Measurements from ENCODE around the gene GPR84.

GRCh38 chr12:54397157-54397556 is 32.9 kb upstream of the GPR84 start:
- TF ChIP-seq CTCF (IDR thresholded peaks at IDR 0.05) (no peak), POLR2A (IDR thresholded peaks at IDR 0.05) (no peak), EP300 (IDR thresholded peaks at IDR 0.05) (no peak)

Data from tibial nerve (tissue), 4 donors.